Endothelial cell of umbilical vein (primary cell): ENCODE data around the gene RBM45. TPM values are rescaled to one million over a fixed set of nuclear protein-coding genes. Genes with fewer than 3 reads are reported as not detected.

ENCODE experiments used
- BruUV-seq: library from RNA; stranded (reverse); fragments of 400-500 nt; replicated peaks from 2 replicates; lab custom pipeline; 2021; lab: Mats Ljungman, UMichigan
- CTCF ChIA-PET: fragments of 300-600, 350-600 bp; sonication (Branson Sonifier 250); formaldehyde crosslinking; loops from one replicate; lab custom pipeline; 2021; ENCODE audit warnings: antibody characterized with exemption, inconsistent platforms; lab: Charles Lee
- POLR2A ChIA-PET: fragments of 300-600, 350-600 bp; sonication (Branson Sonifier 250); formaldehyde crosslinking; loops from one replicate; lab custom pipeline; 2021; ENCODE audit warnings: antibody characterized with exemption, inconsistent platforms; lab: Charles Lee
- DNase-seq: peaks from one replicate; pipeline ENCODE4 v3.0.0-alpha.2; 2011; ENCODE audit warnings: low read depth, low spot score
- FAIRE-seq: peaks from 2 replicates; lab custom pipeline; 2011; peaks lifted over from hg19 to GRCh38; lab: Jason Lieb, UNC
- H2AFZ ChIP-seq: 2 replicates; pipeline ENCODE4 v1.6.0; 2012; ENCODE audit warnings: low read depth, low read length, control low read depth, inconsistent platforms
- H3K27ac ChIP-seq: 2 replicates; pipeline ENCODE4 v1.5.1; 2011; ENCODE audit warnings: low read depth, mild to moderate bottlenecking, control low read depth, low read length, moderate library complexity; ENCODE audit not compliant: insufficient read depth
- H3K27me3 ChIP-seq, 2 experiments: 2 replicates each; pipeline versions ENCODE4 v1.6.0 to v1.6.1; 2011; ENCODE audit warnings: low read length in 2 of 2, mixed read lengths in 1 of 2; ENCODE audit not compliant: control insufficient read depth in 2 of 2, insufficient read depth in 2 of 2
- H3K36me3 ChIP-seq, 2 experiments: 2 replicates in 1 of 2; 3 replicates in 1 of 2; pipeline ENCODE4 v1.5.1; 2011; ENCODE audit warnings: low read length in 2 of 2, mild to moderate bottlenecking in 1 of 2, moderate library complexity in 1 of 2; ENCODE audit not compliant: control insufficient read depth in 2 of 2, insufficient read depth in 2 of 2; ENCODE audit errors: extremely low read depth in 1 of 2
- H3K4me1 ChIP-seq: 3 replicates; pipeline ENCODE4 v1.5.1; 2011; ENCODE audit warnings: mild to moderate bottlenecking, low read length; ENCODE audit not compliant: control insufficient read depth, insufficient read depth; ENCODE audit errors: extremely low read depth
- H3K4me2 ChIP-seq: 2 replicates; pipeline ENCODE4 v1.6.1; 2011; ENCODE audit warnings: low read length, control low read depth, mixed read lengths; ENCODE audit not compliant: insufficient read depth
- H3K4me3 ChIP-seq, 3 experiments: fragments of 200-600 bp in 1 of 3; sonication (generic), shearing (Covaris generic) in 1 of 3; replicated peaks in 1 of 3; 2 replicates each; pipeline ENCODE4 v1.5.1; 2011 to 2016; ENCODE audit warnings: control low read depth in 3 of 3, low read length in 3 of 3, mild to moderate bottlenecking in 2 of 3, inconsistent platforms in 1 of 3, low read depth in 1 of 3, moderate library complexity in 1 of 3; ENCODE audit not compliant: insufficient read depth in 1 of 3
- H3K79me2 ChIP-seq: 2 replicates; pipeline ENCODE4 v1.6.0; 2012; ENCODE audit warnings: low read length, inconsistent platforms; ENCODE audit not compliant: control insufficient read depth, insufficient read depth
- H3K9ac ChIP-seq: replicated peaks from 2 replicates; pipeline ENCODE3; 2011; ENCODE audit warnings: low read length, control low read depth; ENCODE audit not compliant: insufficient read depth; ENCODE audit errors: extremely low read depth
- H3K9me1 ChIP-seq: replicated peaks from 3 replicates; pipeline ENCODE4 v1.6.0; 2011; ENCODE audit warnings: mild to moderate bottlenecking, low read length; ENCODE audit not compliant: control insufficient read depth, insufficient read depth; ENCODE audit errors: extremely low read depth
- H3K9me3 ChIP-seq: replicated peaks from 2 replicates; pipeline ENCODE4 v1.5.1; 2012; ENCODE audit warnings: low read length, inconsistent platforms; ENCODE audit not compliant: control insufficient read depth, insufficient read depth
- H4K20me1 ChIP-seq: replicated peaks from 2 replicates; pipeline ENCODE3; 2011; ENCODE audit warnings: mild to moderate bottlenecking, low read length; ENCODE audit not compliant: control insufficient read depth, insufficient read depth; ENCODE audit errors: extremely low read depth
- CTCF ChIP-seq, 2 donors: IDR thresholded peaks; 1 replicate in 1 of 2; 2 replicates in 1 of 2; pipeline ENCODE4 v1.5.1; 2011; ENCODE audit warnings: low read length in 2 of 2, mild to moderate bottlenecking in 2 of 2, moderate library complexity in 2 of 2, control low read depth in 1 of 2, inconsistent platforms in 1 of 2, low read depth in 1 of 2; ENCODE audit not compliant: insufficient read depth in 1 of 2; ENCODE audit errors: extremely low read depth in 1 of 2
- EZH2 ChIP-seq: IDR thresholded peaks from 2 replicates; pipeline ENCODE4 v1.6.1; 2012; ENCODE audit warnings: borderline replicate concordance, low read depth, mild to moderate bottlenecking, moderate library complexity, low read length, inconsistent platforms; ENCODE audit not compliant: severe bottlenecking
- FOS ChIP-seq: IDR thresholded peaks from 2 replicates; pipeline ENCODE4 v1.6.1; 2011; ENCODE audit warnings: mild to moderate bottlenecking, low read length, moderate library complexity, borderline replicate concordance; ENCODE audit not compliant: insufficient read depth
- GATA2 ChIP-seq: IDR thresholded peaks from 2 replicates; pipeline ENCODE4 v1.7.0; 2011; ENCODE audit warnings: low read depth, mild to moderate bottlenecking, moderate library complexity, mixed read lengths, low read length; ENCODE audit not compliant: insufficient read length, insufficient read depth
- JUN ChIP-seq: IDR thresholded peaks from 2 replicates; pipeline ENCODE4 v1.6.1; 2011; ENCODE audit warnings: borderline replicate concordance, low read depth; ENCODE audit not compliant: insufficient read length, insufficient read depth
- MAX ChIP-seq: IDR thresholded peaks from 2 replicates; pipeline ENCODE4 v1.6.1; 2011; ENCODE audit not compliant: insufficient read depth, insufficient read length
- MYC ChIP-seq: IDR thresholded peaks from one replicate; pipeline ENCODE4 v1.6.1; 2011; ENCODE audit warnings: mild to moderate bottlenecking, low read depth, low read length
- POLR2A ChIP-seq: IDR thresholded peaks from 2 replicates; pipeline ENCODE4 v1.6.1; 2012; ENCODE audit warnings: low read depth, mild to moderate bottlenecking, control low read depth, low read length
- POLR2AphosphoS5 ChIP-seq: IDR thresholded peaks from 2 replicates; pipeline ENCODE4 v1.6.1; 2012; ENCODE audit warnings: low read depth, mild to moderate bottlenecking, control low read depth, low read length, moderate library complexity; ENCODE audit not compliant: insufficient read depth
- dilution Hi-C: fragments of 300-500 bp; cut with MboI; formaldehyde crosslinking; loops from one replicate; pipeline ENCODE4 v1.15.0; 2019; ENCODE audit warnings: low sequenced_read_pairs; ENCODE audit not compliant: extremely low pct_ligation_motif_present
- intact Hi-C: fragments of 100-400 bp; cut with micrococcal nuclease; formaldehyde crosslinking; loops from one replicate; pipeline ENCODE4 v1.10.0; 2022
- polyA plus RNA-seq, 4 experiments: library from polyadenylated mRNA; depleted of rRNA in 3 of 4; stranded (reverse) in 3 of 4; unstranded in 1 of 4; fragments of >200 nt; gene quantifications; 2 replicates each; pipeline versions ENCODE4 v1.2.1 to v1.2.3, GENCODE V29; 2011 to 2012; ENCODE audit warnings: missing spikeins in 1 of 4
- total RNA-seq: library from RNA; stranded (reverse); gene quantifications from 2 replicates; pipeline ENCODE4 v1.2.3, GENCODE V29; 2021

Gene RBM45
- total and polyA plus RNA-seq, 2 donors (not counting 3 experiments of a cell fraction or from before 2014, with no cell fraction given), result 6.8 to 12.4 TPM

- H3K4me3 ChIP-seq, result no peak overlapping the region
- TF ChIP-seq MAX, result no peak
- TF ChIP-seq MYC, result no peak
- TF ChIP-seq JUN, result no peak
- TF ChIP-seq EZH2, result no peak
- no peak for TF ChIP-seq POLR2A
- TF ChIP-seq POLR2AphosphoS5, result no peak
- TF ChIP-seq GATA2, result no peak
- TF ChIP-seq FOS, result no peak
- no peak for TF ChIP-seq CTCF (IDR thresholded peaks at IDR 0.05; ENCODE audit: extremely low read depth in 1 of 2, insufficient read depth in 1 of 2, low read depth in 1 of 2, low read length in 2 of 2)
- H4K20me1 ChIP-seq, result no peaks in the 10 kb centered on the region
- ChIA-PET CTCF (no interaction called here), POLR2A (no interaction called here)
- FAIRE-seq (no peak), DNase-seq (no peak)
- no peak overlapping the region for H3K9ac ChIP-seq
- no peaks in the 10 kb centered on the region for H3K4me1 ChIP-seq
- no peak overlapping the region for H3K27ac ChIP-seq
- H3K79me2 ChIP-seq, result no peaks in the 10 kb centered on the region
- BruUV-seq, result no TSS peak
- H3K4me2 ChIP-seq, result no peak overlapping the region
- peaks cover 7 to 14% of the 10 kb centered on the region in 2 experiments for H3K27me3 ChIP-seq
- H3K9me1 ChIP-seq, result no peaks in the 10 kb centered on the region
- H2AFZ ChIP-seq, result no peak overlapping the region
- intact Hi-C loops (no loop called here), dilution Hi-C loops (no loop called here)
- H3K9me3 ChIP-seq, result no peaks in the 10 kb centered on the region
- H3K36me3 ChIP-seq, result no peaks in the 10 kb centered on the region
Measured at GRCh38 chr2:178066890-178067669, 45.2 kb upstream of the RBM45 start.
